ENCODE data around the gene MIEF2. TPM values are rescaled to one million over a fixed set of nuclear protein-coding genes. Genes with fewer than 3 reads are reported as not detected.

MIEF2 gene
- polyA plus RNA-seq, 1 donor from 2014 or later = 74.9 TPM

- Histone ChIP-seq H3K9me3 (ENCODE audit: low read length) (no peaks in the 10 kb centered on the region), H3K9me2 (ENCODE audit: insufficient read depth, low read length) (no peaks in the 10 kb centered on the region), H3K36me3 (ENCODE audit: insufficient read depth, low read length) (no peaks in the 10 kb centered on the region), H3K4me2 (ENCODE audit: low read length) (no peak overlapping the region), H3K27ac (ENCODE audit: low read length) (no peak overlapping the region), H2AFZ (ENCODE audit: low read depth, low read length) (no peak overlapping the region), H3K9ac (ENCODE audit: low read length) (no peak overlapping the region), H3K4me3 (ENCODE audit: low read length) (no peak overlapping the region), H3F3A (ENCODE audit: insufficient read depth, low read length, poor library complexity, severe bottlenecking) (no peaks in the 10 kb centered on the region), H3K79me2 (replicated peaks; ENCODE audit: insufficient read depth, low read length) (peaks cover 19% of the 10 kb centered on the region), H3K27me3 (ENCODE audit: insufficient read depth, low read depth, low read length) (no peaks in the 10 kb centered on the region), H4K20me1 (ENCODE audit: insufficient read depth) (no peaks in the 10 kb centered on the region)
- TF ChIP-seq TAF1 (IDR thresholded peaks at IDR 0.05; ENCODE audit: low read depth) = no peak
Observed at GRCh38 chr17:18233803-18234518, 26.5 kb upstream of the MIEF2 start.

- Histone ChIP-seq H3K36me3 (ENCODE audit: insufficient read depth, low read length) (no peaks in the 10 kb centered on the region), H2AFZ (ENCODE audit: low read depth, low read length) (no peak overlapping the region), H3K4me3 (ENCODE audit: low read length) (no peak overlapping the region), H3K9ac (ENCODE audit: low read length) (no peak overlapping the region), H3K9me3 (ENCODE audit: low read length) (no peaks in the 10 kb centered on the region), H3K27me3 (ENCODE audit: insufficient read depth, low read depth, low read length) (no peaks in the 10 kb centered on the region), H3K79me2 (replicated peaks; ENCODE audit: insufficient read depth, low read length) (peaks cover 10% of the 10 kb centered on the region), H3K27ac (ENCODE audit: low read length) (no peak overlapping the region), H3F3A (ENCODE audit: insufficient read depth, low read length, poor library complexity, severe bottlenecking) (no peaks in the 10 kb centered on the region), H4K20me1 (ENCODE audit: insufficient read depth) (no peaks in the 10 kb centered on the region), H3K9me2 (ENCODE audit: insufficient read depth, low read length) (no peaks in the 10 kb centered on the region), H3K4me2 (ENCODE audit: low read length) (no peak overlapping the region)
- no peak for TF ChIP-seq TAF1 (IDR thresholded peaks at IDR 0.05; ENCODE audit: low read depth)
- TF ChIP-seq MXI1 (conservative IDR thresholded peaks at IDR 0.05; ENCODE audit: poor library complexity, severe bottlenecking) = no peak
- TF ChIP-seq, protein P1, sequence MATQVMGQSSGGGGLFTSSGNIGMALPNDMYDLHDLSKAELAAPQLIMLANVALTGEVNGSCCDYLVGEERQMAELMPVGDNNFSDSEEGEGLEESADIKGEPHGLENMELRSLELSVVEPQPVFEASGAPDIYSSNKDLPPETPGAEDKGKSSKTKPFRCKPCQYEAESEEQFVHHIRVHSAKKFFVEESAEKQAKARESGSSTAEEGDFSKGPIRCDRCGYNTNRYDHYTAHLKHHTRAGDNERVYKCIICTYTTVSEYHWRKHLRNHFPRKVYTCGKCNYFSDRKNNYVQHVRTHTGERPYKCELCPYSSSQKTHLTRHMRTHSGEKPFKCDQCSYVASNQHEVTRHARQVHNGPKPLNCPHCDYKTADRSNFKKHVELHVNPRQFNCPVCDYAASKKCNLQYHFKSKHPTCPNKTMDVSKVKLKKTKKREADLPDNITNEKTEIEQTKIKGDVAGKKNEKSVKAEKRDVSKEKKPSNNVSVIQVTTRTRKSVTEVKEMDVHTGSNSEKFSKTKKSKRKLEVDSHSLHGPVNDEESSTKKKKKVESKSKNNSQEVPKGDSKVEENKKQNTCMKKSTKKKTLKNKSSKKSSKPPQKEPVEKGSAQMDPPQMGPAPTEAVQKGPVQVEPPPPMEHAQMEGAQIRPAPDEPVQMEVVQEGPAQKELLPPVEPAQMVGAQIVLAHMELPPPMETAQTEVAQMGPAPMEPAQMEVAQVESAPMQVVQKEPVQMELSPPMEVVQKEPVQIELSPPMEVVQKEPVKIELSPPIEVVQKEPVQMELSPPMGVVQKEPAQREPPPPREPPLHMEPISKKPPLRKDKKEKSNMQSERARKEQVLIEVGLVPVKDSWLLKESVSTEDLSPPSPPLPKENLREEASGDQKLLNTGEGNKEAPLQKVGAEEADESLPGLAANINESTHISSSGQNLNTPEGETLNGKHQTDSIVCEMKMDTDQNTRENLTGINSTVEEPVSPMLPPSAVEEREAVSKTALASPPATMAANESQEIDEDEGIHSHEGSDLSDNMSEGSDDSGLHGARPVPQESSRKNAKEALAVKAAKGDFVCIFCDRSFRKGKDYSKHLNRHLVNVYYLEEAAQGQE (IDR thresholded peaks at IDR 0.05; ENCODE audit: borderline replicate concordance) = no peak
- no peak for TF ChIP-seq EZH2 (IDR thresholded peaks at IDR 0.05; ENCODE audit: borderline replicate concordance, insufficient read depth, low read length, poor library complexity, severe bottlenecking)
- no peak for TF ChIP-seq EP300 (conservative IDR thresholded peaks at IDR 0.05; ENCODE audit: poor library complexity, severe bottlenecking)
- TF ChIP-seq RAD21 (conservative IDR thresholded peaks at IDR 0.05) = no peak
- no peak for TF ChIP-seq SMC3 (conservative IDR thresholded peaks at IDR 0.05; ENCODE audit: poor library complexity)
- TF ChIP-seq POLR2AphosphoS5 (IDR thresholded peaks at IDR 0.05) = no peak
- TF ChIP-seq, protein P2, sequence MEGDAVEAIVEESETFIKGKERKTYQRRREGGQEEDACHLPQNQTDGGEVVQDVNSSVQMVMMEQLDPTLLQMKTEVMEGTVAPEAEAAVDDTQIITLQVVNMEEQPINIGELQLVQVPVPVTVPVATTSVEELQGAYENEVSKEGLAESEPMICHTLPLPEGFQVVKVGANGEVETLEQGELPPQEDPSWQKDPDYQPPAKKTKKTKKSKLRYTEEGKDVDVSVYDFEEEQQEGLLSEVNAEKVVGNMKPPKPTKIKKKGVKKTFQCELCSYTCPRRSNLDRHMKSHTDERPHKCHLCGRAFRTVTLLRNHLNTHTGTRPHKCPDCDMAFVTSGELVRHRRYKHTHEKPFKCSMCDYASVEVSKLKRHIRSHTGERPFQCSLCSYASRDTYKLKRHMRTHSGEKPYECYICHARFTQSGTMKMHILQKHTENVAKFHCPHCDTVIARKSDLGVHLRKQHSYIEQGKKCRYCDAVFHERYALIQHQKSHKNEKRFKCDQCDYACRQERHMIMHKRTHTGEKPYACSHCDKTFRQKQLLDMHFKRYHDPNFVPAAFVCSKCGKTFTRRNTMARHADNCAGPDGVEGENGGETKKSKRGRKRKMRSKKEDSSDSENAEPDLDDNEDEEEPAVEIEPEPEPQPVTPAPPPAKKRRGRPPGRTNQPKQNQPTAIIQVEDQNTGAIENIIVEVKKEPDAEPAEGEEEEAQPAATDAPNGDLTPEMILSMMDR (IDR thresholded peaks at IDR 0.05; ENCODE audit: poor library complexity, severe bottlenecking) = no peak
Observed at GRCh38 chr17:18234853-18235380, 25.5 kb upstream of the MIEF2 start.
